Activated naive CD4-positive, alpha-beta T cell treated with anti-CD3 and anti-CD28 coated beads, Interleukin-2, amount 50 U/mL, for 72 hours (primary cell): Measurements from ENCODE around the gene HBG2. TPM values are rescaled to one million over a fixed set of nuclear protein-coding genes. Genes with fewer than 3 reads are reported as not detected.
"Not testable (repeated sequence)": the region's sequence is repeated elsewhere in the genome, so short reads cannot be mapped to it uniquely, and the experiment has no call there.

ENCODE experiments used
- ATAC-seq, 2 donors: fragments of 150-1000 bp; cut with Tn5 transposase; 2 replicates each; pipeline ENCODE4 v1.10.0; 2021; ENCODE audit warnings: mild to moderate bottlenecking in 2 of 2, moderate library complexity in 2 of 2
- DNase-seq, 2 donors: peaks; one replicate each; pipeline ENCODE4 v3.0.0; 2021 to 2022; ENCODE audit warnings: low spot score in 2 of 2
- H3K27ac Mint-ChIP-seq, 2 donors: one replicate each; pipeline ENCODE4 v1.8.0; 2022; ENCODE audit warnings: mild to moderate bottlenecking in 2 of 2, mixed read lengths in 2 of 2
- H3K36me3 Mint-ChIP-seq, 2 donors: one replicate each; pipeline ENCODE4 v1.8.0; 2022; ENCODE audit warnings: mixed read lengths in 2 of 2
- H3K9me3 Mint-ChIP-seq, 2 donors: one replicate each; pipeline ENCODE4 v1.8.0; 2022; ENCODE audit warnings: mixed read lengths in 2 of 2
- total RNA-seq, 2 donors: library from RNA; stranded (reverse); gene quantifications; one replicate each; pipeline ENCODE4 v1.2.3, GENCODE V29; 2022

HBG2 gene
- total RNA-seq, 2 donors from 2014 or later = 0.41 TPM; not detected in 1

DNA sequence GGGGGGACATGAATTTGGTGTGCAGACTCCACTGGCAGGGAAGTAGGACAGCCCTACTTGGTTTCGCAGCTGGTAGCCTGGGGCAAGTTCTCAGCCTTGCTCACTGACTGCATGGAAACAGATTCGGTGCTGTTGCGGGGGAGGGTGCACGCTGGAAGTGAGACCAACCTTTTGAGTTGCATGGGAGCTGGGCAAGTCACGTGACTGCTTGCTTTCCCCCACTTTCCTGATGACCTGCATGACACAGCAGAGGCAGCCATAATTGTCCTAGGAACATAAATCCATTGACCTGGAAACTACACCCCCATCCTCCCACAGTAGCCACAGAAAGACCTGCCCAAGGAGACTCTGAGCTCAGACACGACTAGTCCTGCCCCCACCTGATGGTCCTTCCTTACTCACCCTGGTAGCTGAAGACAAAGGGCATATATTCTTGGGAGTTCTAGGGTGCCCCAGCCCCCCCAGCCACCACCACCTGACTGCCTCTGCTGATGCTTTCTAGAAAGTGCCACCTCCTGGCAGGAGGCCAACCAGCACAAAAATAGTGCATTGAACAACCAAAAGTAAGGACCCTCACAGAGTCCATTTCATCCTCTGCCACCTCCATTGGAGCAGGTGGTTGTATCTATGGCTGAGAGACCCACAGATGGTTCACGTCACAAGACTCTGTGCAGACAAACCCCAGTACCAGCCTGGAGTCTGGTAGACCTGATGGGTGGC is 4.1 kb upstream of the HBG2 start:
- H3K9me3 Mint-ChIP-seq = no peaks in the 10 kb centered on the region
- ATAC-seq (no peak), DNase-seq (no peak)
- no peak overlapping the region for H3K27ac Mint-ChIP-seq
- H3K36me3 Mint-ChIP-seq = peaks cover 0 to 7% of the 10 kb centered on the region in 2 donors

DNA sequence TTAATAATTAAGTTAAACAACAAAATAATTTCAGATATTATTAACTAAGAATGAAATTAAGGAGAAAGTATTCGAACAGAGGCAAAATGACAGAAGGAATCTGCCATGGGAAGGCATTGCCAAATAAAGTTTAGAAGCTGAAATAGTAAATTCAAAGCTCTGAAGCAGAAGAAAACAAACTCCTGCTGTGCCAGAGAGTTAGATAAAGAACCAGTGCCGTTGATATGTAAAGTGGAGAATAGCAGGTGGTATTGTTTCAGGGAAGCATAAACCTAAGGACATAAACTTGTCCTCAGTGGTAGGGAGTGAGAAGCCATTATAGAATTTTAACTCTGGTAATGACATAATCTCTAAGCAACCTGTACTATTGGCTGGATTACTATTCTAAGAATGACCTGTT is 2.7 kb upstream of the HBG2 start:
- no peak for ATAC-seq

DNA sequence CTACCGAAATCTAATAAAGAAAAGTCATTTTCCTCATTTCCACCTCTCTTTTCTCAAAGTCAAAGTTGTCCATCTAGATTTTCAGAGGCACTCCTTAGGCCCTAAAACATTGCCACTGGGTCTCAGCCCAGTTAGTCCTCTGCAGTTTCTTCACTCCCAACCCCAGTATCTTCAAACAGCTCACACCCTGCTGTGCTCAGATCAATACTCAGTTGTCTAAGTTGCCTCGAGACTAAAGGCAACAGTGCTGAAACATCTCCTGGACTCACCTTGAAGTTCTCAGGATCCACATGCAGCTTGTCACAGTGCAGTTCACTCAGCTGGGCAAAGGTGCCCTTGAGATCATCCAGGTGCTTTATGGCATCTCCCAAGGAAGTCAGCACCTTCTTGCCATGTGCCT is 558 bp downstream of the HBG2 start:
- not testable (repeated sequence) for DNase-seq, H3K27ac Mint-ChIP-seq, H3K9me3 Mint-ChIP-seq, ATAC-seq, H3K36me3 Mint-ChIP-seq

More for the DNA sequence above, 2.7 kb upstream of the HBG2 start:
- Mint-ChIP-seq H3K9me3 (no peaks in the 10 kb centered on the region), H3K27ac (no peak overlapping the region), H3K36me3 (peaks cover 0 to 7% of the 10 kb centered on the region in 2 donors)
- DNase-seq = no peak

DNA sequence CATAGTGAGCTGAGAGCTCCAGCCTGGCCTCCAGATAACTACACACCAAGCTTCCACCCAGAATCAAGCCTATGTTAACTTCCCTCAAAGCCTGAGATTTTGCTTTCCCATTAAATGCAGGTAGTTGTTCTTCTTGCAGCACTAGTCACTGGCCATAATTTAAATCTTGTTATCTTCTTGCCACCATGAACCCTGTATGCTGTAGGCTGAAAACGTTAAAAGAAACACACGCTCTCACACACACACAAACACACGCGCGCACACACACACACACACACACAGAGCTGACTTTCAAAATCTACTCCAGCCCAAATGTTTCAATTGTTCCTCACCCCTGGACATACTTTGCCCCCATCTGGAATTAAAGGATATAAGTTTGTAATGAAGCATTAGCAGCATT is 1.1 kb downstream of the HBG2 start:
- not testable (repeated sequence) for H3K9me3 Mint-ChIP-seq, H3K36me3 Mint-ChIP-seq, ATAC-seq, DNase-seq, H3K27ac Mint-ChIP-seq

DNA sequence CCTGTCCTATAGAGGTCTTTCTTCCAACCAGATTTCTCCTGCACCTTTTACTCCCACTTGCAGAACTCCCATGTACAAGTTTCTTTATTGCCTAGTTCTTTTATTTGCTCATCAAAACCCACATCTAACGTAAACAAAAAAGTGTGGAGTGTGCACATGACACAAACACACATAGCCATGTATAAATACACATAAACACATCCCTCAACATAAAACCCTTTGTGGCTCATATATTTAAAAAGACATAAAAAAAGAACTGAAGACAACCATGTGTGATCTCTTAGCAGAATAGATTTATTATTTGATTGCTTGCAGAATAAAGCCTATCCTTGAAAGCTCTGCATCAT is 1.7 kb downstream of the HBG2 start:
- Mint-ChIP-seq H3K27ac (no peak overlapping the region), H3K36me3 (peaks cover 0 to 5% of the 10 kb centered on the region in 2 donors), H3K9me3 (no peaks in the 10 kb centered on the region)
- ATAC-seq (no peak), DNase-seq (no peak)

DNA sequence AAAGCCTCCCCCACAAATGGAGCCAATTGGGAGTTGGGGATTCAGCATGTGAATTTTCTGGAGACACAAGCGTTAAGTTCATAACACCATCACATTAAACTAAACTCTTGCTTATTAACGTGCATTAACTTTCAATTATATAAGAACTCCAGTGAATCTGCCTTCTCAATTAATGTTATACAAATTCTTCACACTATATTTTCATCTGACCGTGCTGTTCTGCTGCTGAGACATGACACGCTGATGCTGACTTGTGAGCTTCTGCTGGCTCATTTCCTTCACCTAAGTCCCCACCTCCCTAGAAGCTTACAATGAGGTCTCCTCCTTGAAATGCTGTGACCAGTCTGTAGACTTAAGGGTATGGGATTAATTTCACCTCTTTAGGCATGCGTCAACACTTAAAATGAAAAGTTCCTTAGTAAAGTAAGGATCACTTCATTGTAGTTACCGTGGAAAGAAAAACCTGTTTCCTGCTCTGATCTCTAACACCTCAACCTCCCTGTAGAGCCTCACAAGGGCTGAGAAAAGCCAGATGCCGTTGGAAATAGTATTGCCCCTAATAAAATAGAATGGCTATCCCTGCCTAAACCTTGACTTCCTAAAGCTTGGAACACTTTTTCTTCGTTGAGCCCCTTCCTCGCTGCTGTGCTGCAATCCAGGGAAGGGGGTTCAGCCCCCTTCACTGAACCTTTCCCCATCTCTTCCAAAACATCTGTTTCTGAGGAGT is 2.2 kb downstream of the HBG2 start:
- ATAC-seq (no peak), DNase-seq (no peak)
- Mint-ChIP-seq H3K36me3 (no peaks in the 10 kb centered on the region), H3K9me3 (no peaks in the 10 kb centered on the region), H3K27ac (no peak overlapping the region)

DNA sequence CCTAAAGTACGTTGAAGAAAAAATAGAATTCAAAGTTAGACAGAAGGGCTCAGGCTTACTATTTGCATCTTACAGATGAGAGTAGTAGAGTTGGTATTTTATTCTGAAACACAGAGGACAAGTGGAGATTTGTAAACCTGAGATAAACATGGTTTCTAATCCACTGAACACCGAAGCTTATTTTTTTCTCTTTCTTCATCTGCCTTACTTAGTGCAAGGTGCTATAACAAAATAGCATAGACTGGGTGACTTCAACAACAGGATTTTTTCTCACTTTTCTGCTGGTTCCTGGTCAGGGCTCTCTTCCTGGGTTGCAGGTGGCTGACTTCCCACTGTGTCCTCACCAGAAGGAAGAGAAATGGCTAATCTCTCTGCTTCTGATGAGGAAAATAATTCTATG is 2.8 kb downstream of the HBG2 start:
- no peaks in the 10 kb centered on the region for H3K9me3 Mint-ChIP-seq
- ATAC-seq (no peak), DNase-seq (no peak)
- H3K36me3 Mint-ChIP-seq = no peaks in the 10 kb centered on the region
- no peak overlapping the region for H3K27ac Mint-ChIP-seq

DNA sequence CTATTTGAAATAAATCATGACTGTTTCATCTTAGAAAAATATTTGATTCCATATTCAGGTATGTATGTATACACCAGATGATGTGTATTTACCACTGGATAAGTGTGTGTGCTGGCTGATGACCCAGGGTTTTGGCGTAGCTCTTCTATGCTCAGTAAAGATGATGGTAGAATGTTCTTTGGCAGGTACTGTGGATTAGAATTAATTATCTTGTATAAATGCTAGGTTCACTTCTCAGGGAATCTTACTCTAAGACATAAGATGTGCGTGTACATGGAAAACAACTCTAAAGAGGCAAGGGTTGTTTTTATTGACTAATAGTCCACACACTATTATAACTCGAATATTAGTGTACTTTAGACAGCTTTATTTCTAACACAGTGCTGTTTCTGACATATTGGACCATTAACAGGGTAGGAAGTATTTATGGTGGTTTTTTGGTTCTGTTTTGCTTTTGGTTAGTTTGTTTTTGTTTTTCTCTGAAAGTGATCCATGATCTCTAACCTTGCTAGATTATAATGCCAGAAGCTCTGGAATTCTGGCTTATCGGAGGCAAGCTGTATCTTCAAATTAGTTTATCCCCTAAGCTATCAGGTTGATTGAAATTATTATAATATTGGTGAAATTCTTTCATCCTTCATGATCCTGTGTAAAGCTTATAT is 3.9 kb downstream of the HBG2 start:
- DNase-seq = no peak
- Mint-ChIP-seq H3K36me3 (no peaks in the 10 kb centered on the region), H3K9me3 (no peaks in the 10 kb centered on the region), H3K27ac (no peak overlapping the region)
- ATAC-seq = no peak

DNA sequence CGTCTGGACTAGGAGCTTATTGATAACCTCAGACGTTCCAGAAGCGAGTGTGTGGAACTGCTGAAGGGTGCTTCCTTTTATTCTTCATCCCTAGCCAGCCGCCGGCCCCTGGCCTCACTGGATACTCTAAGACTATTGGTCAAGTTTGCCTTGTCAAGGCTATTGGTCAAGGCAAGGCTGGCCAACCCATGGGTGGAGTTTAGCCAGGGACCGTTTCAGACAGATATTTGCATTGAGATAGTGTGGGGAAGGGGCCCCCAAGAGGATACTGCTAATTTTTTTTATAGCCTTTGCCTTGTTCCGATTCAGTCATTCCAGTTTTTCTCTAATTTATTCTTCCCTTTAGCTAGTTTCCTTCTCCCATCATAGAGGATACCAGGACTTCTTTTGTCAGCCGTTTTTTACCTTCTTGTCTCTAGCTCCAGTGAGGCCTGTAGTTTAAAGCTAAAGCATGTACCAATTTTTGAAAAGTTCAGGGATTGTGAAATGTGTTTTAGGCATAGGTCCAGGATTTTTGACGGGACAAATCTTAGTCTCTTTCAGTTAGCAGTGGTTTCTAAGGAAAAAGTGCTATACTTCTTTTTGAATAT is 4.7 kb downstream of the HBG2 start, which contains the start of gene HBG1:
TSS of gene HBG1 (minus strand) at position 51 of the 590 bp plus-strand sequence. CDS start 53 bp downstream, outside the sequence.
- DNase-seq, ATAC-seq, H3K27ac Mint-ChIP-seq, H3K36me3 Mint-ChIP-seq, H3K9me3 Mint-ChIP-seq: not testable (repeated sequence)

DNA sequence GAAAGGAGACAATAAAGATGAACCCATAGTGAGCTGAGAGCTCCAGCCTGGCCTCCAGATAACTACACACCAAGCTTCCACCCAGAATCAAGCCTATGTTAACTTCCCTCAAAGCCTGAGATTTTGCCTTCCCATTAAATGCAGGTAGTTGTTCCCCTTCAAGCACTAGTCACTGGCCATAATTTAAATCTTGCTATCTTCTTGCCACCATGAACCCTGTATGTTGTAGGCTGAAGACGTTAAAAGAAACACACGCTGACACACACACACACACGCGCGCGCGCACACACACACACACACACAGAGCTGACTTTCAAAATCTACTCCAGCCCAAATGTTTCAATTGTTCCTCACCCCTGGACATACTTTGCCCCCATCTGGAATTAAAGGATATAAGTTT is 6.1 kb downstream of the HBG2 start:
- not testable (repeated sequence) for H3K27ac Mint-ChIP-seq, H3K9me3 Mint-ChIP-seq, H3K36me3 Mint-ChIP-seq, ATAC-seq, DNase-seq

DNA sequence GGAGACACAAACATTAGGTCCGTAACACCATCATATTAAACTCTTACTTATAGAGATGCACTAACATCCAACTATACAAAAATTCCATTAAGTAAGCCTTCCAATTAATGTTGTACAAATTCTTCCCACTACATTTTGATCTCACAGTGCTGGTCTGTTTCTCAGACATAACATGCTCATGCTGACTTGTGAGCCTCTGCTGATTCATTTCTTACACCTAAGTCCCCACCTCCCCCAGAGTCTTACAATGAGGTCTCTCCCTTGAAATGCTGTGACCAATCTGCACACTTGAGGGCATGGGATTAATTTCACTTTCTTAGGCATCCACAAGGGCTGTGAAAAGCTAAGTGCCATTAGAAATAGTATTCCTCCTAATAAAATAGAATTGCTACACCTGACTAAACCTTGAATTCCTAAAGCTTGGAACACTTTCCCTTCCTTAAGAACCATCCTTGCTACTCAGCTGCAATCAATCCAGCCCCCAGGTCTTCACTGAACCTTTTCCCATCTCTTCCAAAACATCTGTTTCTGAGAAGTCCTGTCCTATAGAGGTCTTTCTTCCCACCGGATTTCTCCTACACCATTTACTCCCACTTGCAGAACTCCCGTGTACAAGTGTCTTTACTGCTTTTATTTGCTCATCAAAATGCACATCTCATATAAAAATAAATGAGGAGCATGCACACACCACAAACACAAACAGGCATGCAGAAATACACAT is 6.9 kb downstream of the HBG2 start:
- H3K27ac Mint-ChIP-seq = no peak overlapping the region
- ATAC-seq (no peak), DNase-seq (no peak)
- H3K9me3 Mint-ChIP-seq = no peaks in the 10 kb centered on the region
- no peaks in the 10 kb centered on the region for H3K36me3 Mint-ChIP-seq

DNA sequence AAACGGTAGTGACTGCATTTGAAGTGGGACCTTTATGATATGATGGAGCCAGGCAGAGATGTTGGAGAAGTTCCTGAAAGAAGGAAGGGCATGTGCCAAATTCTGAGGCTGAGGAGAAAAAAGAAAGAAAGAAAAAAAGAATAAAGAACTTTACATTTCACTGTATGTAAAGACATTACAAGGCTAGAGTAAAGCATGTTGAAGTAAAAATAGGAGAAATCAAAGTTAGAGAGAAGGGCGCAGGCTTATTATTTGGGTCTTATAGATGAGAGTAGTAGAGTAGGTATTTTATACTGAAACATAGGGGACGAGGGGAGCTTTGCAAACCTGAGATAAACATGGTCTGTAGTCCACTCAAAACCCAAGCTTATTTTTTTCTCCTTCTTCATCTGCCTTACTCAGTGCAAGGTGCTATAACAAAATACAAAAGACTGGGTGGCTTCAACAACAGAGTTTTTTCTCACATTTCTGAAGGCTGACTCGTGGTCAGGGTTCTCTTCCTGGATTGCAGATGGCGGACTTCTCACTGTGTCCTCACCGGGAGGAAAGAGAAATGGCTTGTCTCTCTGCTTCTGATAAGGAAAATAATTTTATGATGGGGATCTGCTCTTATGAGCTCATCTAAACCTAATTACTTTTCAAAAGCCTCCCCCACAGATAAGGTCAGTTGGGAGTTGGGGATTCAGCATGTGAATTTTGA is 7.7 kb downstream of the HBG2 start:
- Mint-ChIP-seq H3K27ac (no peak overlapping the region), H3K36me3 (no peaks in the 10 kb centered on the region), H3K9me3 (no peaks in the 10 kb centered on the region)
- DNase-seq (no peak), ATAC-seq (no peak)

DNA sequence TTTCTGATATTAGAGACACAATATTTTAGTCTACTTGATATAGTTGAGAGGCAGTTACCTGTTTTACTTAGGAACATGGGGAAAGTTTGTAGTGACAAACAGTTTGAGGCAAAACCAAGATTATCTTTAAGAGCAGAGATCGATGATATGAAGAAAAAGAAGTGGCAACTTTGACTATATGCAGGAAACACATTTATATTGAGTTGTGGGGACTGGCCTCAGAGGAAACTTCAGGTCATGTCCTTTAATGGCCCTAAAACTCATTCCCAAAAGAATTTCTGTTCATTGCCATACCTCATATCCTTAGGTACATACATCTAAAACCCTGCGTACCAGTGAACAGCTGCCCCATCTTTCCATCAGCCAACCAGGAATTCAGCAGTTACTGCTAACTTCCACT is 9.4 kb downstream of the HBG2 start:
- H3K9me3 Mint-ChIP-seq = no peaks in the 10 kb centered on the region
- H3K36me3 Mint-ChIP-seq = no peaks in the 10 kb centered on the region
- H3K27ac Mint-ChIP-seq = no peak overlapping the region
- ATAC-seq = no peak
- no peak for DNase-seq

DNA sequence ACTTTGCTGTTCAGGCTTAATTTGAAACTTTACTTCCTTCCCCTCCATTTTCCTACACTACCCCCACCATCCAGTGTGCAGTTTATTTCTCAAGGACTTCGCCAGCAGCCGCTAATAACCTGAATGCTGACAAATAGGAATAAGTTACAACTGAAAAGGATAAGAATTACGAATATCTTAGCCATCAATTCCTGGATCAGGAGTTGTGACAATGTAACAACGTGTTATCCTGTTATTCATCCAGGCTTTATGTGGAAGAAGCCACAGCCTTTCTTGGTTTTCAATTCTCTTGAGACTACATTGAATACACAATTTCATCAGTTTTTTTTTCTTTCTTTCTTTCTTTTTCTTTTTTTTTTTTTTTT is 10.8 kb downstream of the HBG2 start:
- no peaks in the 10 kb centered on the region for H3K36me3 Mint-ChIP-seq

DNA sequence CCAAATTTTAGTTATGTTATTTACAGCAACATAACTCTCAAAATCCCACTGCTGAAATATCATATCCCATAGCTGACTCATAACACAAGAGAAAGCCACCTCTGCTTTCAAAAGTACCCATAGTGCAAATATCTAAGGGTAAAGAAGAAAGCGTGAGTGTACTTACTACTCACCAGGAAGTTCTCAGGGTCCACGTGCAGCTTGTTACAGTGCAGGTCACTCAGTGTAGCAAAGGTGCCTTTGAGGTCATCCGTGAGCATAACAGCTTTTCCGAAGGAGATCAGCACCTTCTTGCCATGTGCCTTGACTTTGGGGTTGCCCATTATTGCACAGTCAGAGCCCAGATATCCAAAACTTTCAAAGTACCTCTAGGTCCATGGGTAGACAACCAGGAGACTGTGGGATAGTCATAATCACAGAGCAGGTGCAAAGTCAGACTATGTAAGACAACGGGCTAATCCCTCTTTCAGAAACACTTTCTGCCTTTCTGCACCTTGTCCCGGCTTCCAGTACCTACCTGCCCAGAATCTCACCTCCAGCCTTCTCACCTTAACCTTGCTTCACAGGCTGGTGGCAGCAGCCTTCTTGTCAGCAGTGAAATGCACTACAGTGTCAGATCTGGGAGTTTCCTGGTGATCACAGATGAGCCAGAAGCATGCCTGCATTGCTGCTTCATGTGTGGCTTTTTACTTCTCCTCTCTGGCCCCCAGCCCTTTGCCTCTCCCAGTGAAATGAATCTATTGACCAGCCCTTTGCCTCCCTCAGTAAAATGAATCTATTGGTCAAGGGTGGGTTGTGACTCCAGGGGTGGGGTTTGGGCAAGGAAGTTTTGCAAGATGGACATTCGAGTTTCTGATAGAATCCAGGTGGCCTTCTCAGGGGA is 11.4 kb downstream of the HBG2 start:
- Mint-ChIP-seq H3K36me3 (no peaks in the 10 kb centered on the region), H3K9me3 (no peaks in the 10 kb centered on the region), H3K27ac (no peak overlapping the region)
- ATAC-seq (no peak), DNase-seq (no peak)

More for the DNA sequence above, 10.8 kb downstream of the HBG2 start:
- DNase-seq (no peak), ATAC-seq (no peak)
- H3K9me3 Mint-ChIP-seq = no peaks in the 10 kb centered on the region
- no peak overlapping the region for H3K27ac Mint-ChIP-seq
